HEK293 (cell line): Measurements from ENCODE around the gene HSFX4.

Experiments used
- GLIS2 ChIP-seq: fragments of 450-650 bp; formaldehyde crosslinking; IDR thresholded peaks from 2 replicates; pipeline ENCODE4 v1.5.1; 2016; ENCODE audit warnings: missing biosample characterization, missing genetic modification characterization
- HOXA7 ChIP-seq: sonication (generic); formaldehyde crosslinking; IDR thresholded peaks from 2 replicates; pipeline ENCODE4 v1.8.1; 2022; ENCODE audit warnings: missing genetic modification reagents, borderline replicate concordance
- KLF1 ChIP-seq: fragments of 450-650 bp; formaldehyde crosslinking; IDR thresholded peaks from 2 replicates; pipeline ENCODE4 v1.5.1; 2016; ENCODE audit warnings: missing biosample characterization, missing genetic modification characterization
- KLF10 ChIP-seq: fragments of 450-650 bp; IDR thresholded peaks from 2 replicates; pipeline ENCODE4 v1.5.1; 2018; ENCODE audit warnings: missing biosample characterization, mild to moderate bottlenecking, missing genetic modification characterization
- OVOL3 ChIP-seq: fragments of 450-650 bp; formaldehyde crosslinking; IDR thresholded peaks from 2 replicates; pipeline ENCODE4 v1.5.1; 2016; ENCODE audit warnings: missing biosample characterization, missing genetic modification characterization
- SALL2 ChIP-seq: fragments of 450-650 bp; formaldehyde crosslinking; IDR thresholded peaks from 2 replicates; pipeline ENCODE4 v1.5.0; 2017; ENCODE audit warnings: missing biosample characterization, mild to moderate bottlenecking, missing genetic modification characterization, borderline replicate concordance
- SETDB1 ChIP-seq: IDR thresholded peaks from one replicate; pipeline ENCODE4 v1.6.1; 2017; ENCODE audit warnings: mild to moderate bottlenecking, low read length, moderate library complexity, mixed read lengths; ENCODE audit not compliant: insufficient read length
- SP7 ChIP-seq: fragments of 450-650 bp; formaldehyde crosslinking; IDR thresholded peaks from 2 replicates; pipeline ENCODE4 v1.5.1; 2016; ENCODE audit warnings: missing biosample characterization, missing genetic modification characterization
- ZIC2 ChIP-seq: fragments of 450-650 bp; formaldehyde crosslinking; IDR thresholded peaks from 2 replicates; pipeline ENCODE4 v1.5.1; 2016; ENCODE audit warnings: missing biosample characterization, missing genetic modification characterization
- ZNF221 ChIP-seq: fragments of 450-650 bp; formaldehyde crosslinking; IDR thresholded peaks from 2 replicates; pipeline ENCODE4 v1.5.1; 2017; ENCODE audit warnings: missing biosample characterization, missing genetic modification characterization, borderline replicate concordance
- ZNF239 ChIP-seq: fragments of 450-650 bp; formaldehyde crosslinking; IDR thresholded peaks from 2 replicates; pipeline ENCODE4 v1.5.1; 2016; ENCODE audit warnings: missing biosample characterization, missing genetic modification characterization
- ZNF341 ChIP-seq: fragments of 450-650 bp; formaldehyde crosslinking; IDR thresholded peaks from 2 replicates; pipeline ENCODE4; 2016; ENCODE audit warnings: low read depth, missing biosample characterization, missing genetic modification characterization
- ZNF404 ChIP-seq: fragments of 450-650 bp; formaldehyde crosslinking; IDR thresholded peaks from 2 replicates; pipeline ENCODE4 v1.5.1; 2017; ENCODE audit warnings: missing biosample characterization, missing genetic modification characterization
- ZNF433 ChIP-seq: fragments of 450-650 bp; formaldehyde crosslinking; IDR thresholded peaks from 2 replicates; pipeline ENCODE4 v1.5.1; 2016; ENCODE audit warnings: missing biosample characterization, missing genetic modification characterization, low read depth
- ZNF48 ChIP-seq: fragments of 450-650 bp; formaldehyde crosslinking; IDR thresholded peaks from 2 replicates; pipeline ENCODE4 v1.5.1; 2016; ENCODE audit warnings: missing biosample characterization, missing genetic modification characterization
- ZNF514 ChIP-seq: fragments of 450-650 bp; formaldehyde crosslinking; IDR thresholded peaks from 2 replicates; pipeline ENCODE4 v1.5.1; 2016; ENCODE audit warnings: missing biosample characterization, missing genetic modification characterization
- ZNF558 ChIP-seq: fragments of 450-650 bp; formaldehyde crosslinking; IDR thresholded peaks from 2 replicates; pipeline ENCODE4 v1.5.1; 2016; ENCODE audit warnings: missing biosample characterization, missing genetic modification characterization
- ZNF585B ChIP-seq: fragments of 450-650 bp; formaldehyde crosslinking; IDR thresholded peaks from 2 replicates; pipeline ENCODE4 v1.5.1; 2016; ENCODE audit warnings: missing biosample characterization, missing genetic modification characterization
- ZNF626 ChIP-seq: fragments of 450-650 bp; sonication (Bioruptor Pico); formaldehyde crosslinking; IDR thresholded peaks from 2 replicates; pipeline ENCODE4 v1.5.1; 2018; ENCODE audit warnings: missing biosample characterization, missing genetic modification characterization, inconsistent platforms
- ZNF747 ChIP-seq: fragments of 450-650 bp; formaldehyde crosslinking; IDR thresholded peaks from 2 replicates; pipeline ENCODE4 v1.5.1; 2016; ENCODE audit warnings: missing biosample characterization, missing genetic modification characterization
- ZNF76 ChIP-seq: fragments of 450-650 bp; formaldehyde crosslinking; IDR thresholded peaks from 2 replicates; pipeline ENCODE4; 2016; ENCODE audit warnings: low read depth, missing biosample characterization, missing genetic modification characterization, borderline replicate concordance
- ZNF776 ChIP-seq: fragments of 450-650 bp; formaldehyde crosslinking; IDR thresholded peaks from 2 replicates; pipeline ENCODE4 v1.5.0; 2017; ENCODE audit warnings: missing biosample characterization, missing genetic modification characterization, borderline replicate concordance
- TF ChIP-seq, protein P1 (sequence below): fragments of 450-650 bp; formaldehyde crosslinking; IDR thresholded peaks from 2 replicates; pipeline ENCODE4 v1.5.1; 2016; ENCODE audit warnings: missing biosample characterization, missing genetic modification characterization
- TF ChIP-seq, protein P2 (sequence below): fragments of 450-650 bp; formaldehyde crosslinking; conservative IDR thresholded peaks from 2 replicates; pipeline ENCODE4 v1.5.1; 2016; ENCODE audit warnings: low read depth, missing biosample characterization, missing genetic modification characterization
- TF ChIP-seq, protein P3 (sequence below): fragments of 450-650 bp; formaldehyde crosslinking; IDR thresholded peaks from 2 replicates; pipeline ENCODE4 v1.5.0; 2017; ENCODE audit warnings: missing biosample characterization, missing genetic modification characterization, borderline replicate concordance
- TF ChIP-seq, protein P4 (sequence below): fragments of 450-650 bp; formaldehyde crosslinking; IDR thresholded peaks from 2 replicates; pipeline ENCODE4 v1.5.1; 2016; ENCODE audit warnings: missing biosample characterization, missing genetic modification characterization

The HSFX4 gene

DNA sequence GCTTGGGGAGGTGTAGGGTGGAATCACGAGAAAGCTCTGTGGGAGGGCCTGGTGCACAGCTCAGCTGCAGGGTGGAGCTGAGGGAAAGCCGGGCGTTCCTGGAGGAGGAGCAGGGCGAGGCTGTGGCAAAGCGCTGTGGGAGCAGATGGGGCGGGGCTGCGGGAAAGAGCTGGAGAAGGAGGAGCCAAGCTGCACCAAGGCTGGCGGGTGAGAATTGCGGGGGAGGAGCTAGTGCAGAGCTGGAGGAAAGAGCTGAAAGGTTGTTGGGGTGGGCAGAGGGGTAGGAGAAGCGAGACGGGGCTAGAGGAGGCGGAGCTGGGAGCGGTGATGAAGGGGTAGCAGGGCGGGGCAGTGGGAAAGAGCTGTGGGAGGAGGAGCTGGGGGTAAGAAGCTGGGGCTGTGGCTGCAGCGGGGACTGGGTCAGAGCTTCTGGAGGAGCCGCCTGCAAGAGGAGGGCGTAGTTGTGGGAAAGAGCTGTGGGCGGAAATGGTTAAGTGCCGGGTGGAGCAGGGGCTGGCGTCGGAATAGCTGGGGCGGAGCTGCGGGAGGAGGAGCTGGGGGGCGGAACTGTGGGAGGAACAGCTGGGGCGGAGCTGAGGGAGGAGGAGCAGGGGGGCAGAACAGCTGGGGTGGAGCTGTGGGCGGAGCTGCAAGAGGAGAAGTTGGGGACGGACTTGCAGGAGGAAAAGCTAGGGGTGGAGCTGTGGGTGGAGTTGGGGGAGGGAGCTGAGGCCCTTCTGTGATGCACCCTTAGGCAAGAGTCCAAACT, 10.7 kb downstream of the HSFX4 start (continued):
- TF ChIP-seq, protein P1, sequence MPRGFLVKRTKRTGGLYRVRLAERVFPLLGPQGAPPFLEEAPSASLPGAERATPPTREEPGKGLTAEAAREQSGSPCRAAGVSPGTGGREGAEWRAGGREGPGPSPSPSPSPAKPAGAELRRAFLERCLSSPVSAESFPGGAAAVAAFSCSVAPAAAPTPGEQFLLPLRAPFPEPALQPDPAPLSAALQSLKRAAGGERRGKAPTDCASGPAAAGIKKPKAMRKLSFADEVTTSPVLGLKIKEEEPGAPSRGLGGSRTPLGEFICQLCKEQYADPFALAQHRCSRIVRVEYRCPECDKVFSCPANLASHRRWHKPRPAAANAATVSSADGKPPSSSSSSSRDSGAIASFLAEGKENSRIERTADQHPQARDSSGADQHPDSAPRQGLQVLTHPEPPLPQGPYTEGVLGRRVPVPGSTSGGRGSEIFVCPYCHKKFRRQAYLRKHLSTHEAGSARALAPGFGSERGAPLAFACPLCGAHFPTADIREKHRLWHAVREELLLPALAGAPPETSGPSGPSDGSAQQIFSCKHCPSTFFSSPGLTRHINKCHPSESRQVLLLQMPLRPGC (tag by site-specific recombination), result no peak
- TF ChIP-seq ZNF433, result no peak
- TF ChIP-seq ZNF48 (tag by site-specific recombination), result no peak
- TF ChIP-seq ZNF239, result no peak
- peak; percentile 93 for TF ChIP-seq GLIS2
- TF ChIP-seq HOXA7 (CRISPR knock-in tag), result no peak
- TF ChIP-seq, protein P2, sequence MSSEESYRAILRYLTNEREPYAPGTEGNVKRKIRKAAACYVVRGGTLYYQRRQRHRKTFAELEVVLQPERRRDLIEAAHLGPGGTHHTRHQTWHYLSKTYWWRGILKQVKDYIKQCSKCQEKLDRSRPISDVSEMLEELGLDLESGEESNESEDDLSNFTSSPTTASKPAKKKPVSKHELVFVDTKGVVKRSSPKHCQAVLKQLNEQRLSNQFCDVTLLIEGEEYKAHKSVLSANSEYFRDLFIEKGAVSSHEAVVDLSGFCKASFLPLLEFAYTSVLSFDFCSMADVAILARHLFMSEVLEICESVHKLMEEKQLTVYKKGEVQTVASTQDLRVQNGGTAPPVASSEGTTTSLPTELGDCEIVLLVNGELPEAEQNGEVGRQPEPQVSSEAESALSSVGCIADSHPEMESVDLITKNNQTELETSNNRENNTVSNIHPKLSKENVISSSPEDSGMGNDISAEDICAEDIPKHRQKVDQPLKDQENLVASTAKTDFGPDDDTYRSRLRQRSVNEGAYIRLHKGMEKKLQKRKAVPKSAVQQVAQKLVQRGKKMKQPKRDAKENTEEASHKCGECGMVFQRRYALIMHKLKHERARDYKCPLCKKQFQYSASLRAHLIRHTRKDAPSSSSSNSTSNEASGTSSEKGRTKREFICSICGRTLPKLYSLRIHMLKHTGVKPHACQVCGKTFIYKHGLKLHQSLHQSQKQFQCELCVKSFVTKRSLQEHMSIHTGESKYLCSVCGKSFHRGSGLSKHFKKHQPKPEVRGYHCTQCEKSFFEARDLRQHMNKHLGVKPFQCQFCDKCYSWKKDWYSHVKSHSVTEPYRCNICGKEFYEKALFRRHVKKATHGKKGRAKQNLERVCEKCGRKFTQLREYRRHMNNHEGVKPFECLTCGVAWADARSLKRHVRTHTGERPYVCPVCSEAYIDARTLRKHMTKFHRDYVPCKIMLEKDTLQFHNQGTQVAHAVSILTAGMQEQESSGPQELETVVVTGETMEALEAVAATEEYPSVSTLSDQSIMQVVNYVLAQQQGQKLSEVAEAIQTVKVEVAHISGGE (tag by site-specific recombination), result 0 out of 2 replicates have a peak, but pooled peaks have one; percentile 29
- no peak for TF ChIP-seq SALL2 (tag by site-specific recombination)
- no peak for TF ChIP-seq ZNF514 (tag by site-specific recombination)
- no peak for TF ChIP-seq ZNF776 (tag by site-specific recombination)
- TF ChIP-seq ZNF558, result no peak
- TF ChIP-seq, protein P3, sequence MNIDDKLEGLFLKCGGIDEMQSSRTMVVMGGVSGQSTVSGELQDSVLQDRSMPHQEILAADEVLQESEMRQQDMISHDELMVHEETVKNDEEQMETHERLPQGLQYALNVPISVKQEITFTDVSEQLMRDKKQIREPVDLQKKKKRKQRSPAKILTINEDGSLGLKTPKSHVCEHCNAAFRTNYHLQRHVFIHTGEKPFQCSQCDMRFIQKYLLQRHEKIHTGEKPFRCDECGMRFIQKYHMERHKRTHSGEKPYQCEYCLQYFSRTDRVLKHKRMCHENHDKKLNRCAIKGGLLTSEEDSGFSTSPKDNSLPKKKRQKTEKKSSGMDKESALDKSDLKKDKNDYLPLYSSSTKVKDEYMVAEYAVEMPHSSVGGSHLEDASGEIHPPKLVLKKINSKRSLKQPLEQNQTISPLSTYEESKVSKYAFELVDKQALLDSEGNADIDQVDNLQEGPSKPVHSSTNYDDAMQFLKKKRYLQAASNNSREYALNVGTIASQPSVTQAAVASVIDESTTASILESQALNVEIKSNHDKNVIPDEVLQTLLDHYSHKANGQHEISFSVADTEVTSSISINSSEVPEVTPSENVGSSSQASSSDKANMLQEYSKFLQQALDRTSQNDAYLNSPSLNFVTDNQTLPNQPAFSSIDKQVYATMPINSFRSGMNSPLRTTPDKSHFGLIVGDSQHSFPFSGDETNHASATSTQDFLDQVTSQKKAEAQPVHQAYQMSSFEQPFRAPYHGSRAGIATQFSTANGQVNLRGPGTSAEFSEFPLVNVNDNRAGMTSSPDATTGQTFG, result no peak
- TF ChIP-seq ZIC2 (tag by site-specific recombination), result peak; percentile 14; the same call in 1 of the 2 replicates
- peak; percentile 66 for TF ChIP-seq ZNF76 (tag by site-specific recombination)
- TF ChIP-seq OVOL3, result no peak
- no peak for TF ChIP-seq SETDB1
- peak; percentile 88 for TF ChIP-seq KLF10 (tag by site-specific recombination)
- TF ChIP-seq ZNF585B (tag by site-specific recombination), result no peak
- TF ChIP-seq ZNF404 (tag by site-specific recombination), result no peak
- TF ChIP-seq KLF1 (tag by site-specific recombination), result peak; percentile 98
- TF ChIP-seq ZNF221 (tag by site-specific recombination), result no peak
- no peak for TF ChIP-seq ZNF626 (tag by site-specific recombination)
- peak; percentile 77 for TF ChIP-seq SP7
- TF ChIP-seq ZNF341 (tag by site-specific recombination), result peak; percentile 100
- TF ChIP-seq, protein P4, sequence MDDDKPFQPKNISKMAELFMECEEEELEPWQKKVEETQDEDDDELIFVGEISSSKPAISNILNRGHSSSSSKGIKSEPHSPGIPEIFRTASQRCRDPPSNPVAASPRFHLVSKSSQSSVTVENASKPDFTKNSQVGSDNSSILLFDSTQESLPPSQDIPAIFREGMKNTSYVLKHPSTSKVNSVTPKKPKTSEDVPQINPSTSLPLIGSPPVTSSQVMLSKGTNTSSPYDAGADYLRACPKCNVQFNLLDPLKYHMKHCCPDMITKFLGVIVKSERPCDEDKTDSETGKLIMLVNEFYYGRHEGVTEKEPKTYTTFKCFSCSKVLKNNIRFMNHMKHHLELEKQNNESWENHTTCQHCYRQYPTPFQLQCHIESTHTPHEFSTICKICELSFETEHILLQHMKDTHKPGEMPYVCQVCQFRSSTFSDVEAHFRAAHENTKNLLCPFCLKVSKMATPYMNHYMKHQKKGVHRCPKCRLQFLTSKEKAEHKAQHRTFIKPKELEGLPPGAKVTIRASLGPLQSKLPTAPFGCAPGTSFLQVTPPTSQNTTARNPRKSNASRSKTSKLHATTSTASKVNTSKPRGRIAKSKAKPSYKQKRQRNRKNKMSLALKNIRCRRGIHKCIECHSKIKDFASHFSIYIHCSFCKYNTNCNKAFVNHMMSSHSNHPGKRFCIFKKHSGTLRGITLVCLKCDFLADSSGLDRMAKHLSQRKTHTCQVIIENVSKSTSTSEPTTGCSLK (tag by site-specific recombination), result no peak
- no peak for TF ChIP-seq ZNF747 (tag by site-specific recombination)
